22Rv1 (cell line): ENCODE measurements around the gene AUTS2.

Experiments
- ZFX ChIP-seq: fragments of 450-650 bp; IDR thresholded peaks from 2 replicates; pipeline ENCODE4 v1.6.1; 2017; ENCODE audit warnings: antibody characterized with exemption, borderline replicate concordance
- TF ChIP-seq, protein P1 (sequence below): fragments of 450-650 bp; IDR thresholded peaks from 2 replicates; pipeline ENCODE4 v1.5.1; 2017; ENCODE audit warnings: mild to moderate bottlenecking

DNA sequence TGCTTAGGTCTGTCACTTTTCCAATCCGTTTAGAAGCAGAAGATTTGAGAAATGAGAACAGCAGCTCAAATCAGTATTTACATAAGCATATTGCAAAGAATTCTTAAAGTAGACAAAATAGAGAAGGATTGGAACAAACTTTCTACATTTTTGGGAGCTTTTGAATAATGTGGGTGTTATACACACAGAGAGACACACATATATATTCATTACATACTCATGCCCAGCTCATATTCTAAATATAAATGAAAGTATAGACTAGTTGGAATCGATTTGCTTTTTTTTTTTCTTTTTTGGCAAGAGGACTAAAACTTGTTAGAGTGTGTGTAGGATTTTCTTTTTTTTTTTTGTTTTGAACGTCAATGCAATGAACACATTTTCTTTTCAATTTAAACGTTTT, 538.9 kb downstream of the AUTS2 start:
- TF ChIP-seq, protein P1, sequence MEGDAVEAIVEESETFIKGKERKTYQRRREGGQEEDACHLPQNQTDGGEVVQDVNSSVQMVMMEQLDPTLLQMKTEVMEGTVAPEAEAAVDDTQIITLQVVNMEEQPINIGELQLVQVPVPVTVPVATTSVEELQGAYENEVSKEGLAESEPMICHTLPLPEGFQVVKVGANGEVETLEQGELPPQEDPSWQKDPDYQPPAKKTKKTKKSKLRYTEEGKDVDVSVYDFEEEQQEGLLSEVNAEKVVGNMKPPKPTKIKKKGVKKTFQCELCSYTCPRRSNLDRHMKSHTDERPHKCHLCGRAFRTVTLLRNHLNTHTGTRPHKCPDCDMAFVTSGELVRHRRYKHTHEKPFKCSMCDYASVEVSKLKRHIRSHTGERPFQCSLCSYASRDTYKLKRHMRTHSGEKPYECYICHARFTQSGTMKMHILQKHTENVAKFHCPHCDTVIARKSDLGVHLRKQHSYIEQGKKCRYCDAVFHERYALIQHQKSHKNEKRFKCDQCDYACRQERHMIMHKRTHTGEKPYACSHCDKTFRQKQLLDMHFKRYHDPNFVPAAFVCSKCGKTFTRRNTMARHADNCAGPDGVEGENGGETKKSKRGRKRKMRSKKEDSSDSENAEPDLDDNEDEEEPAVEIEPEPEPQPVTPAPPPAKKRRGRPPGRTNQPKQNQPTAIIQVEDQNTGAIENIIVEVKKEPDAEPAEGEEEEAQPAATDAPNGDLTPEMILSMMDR, result no peak
- TF ChIP-seq ZFX, result no peak
